ENCODE measurements around the gene GFOD1. TPM values are rescaled to one million over a fixed set of nuclear protein-coding genes. Genes with fewer than 3 reads are reported as not detected.

GFOD1 gene
- total RNA-seq, 4 donors from 2014 or later, result 4.7 to 26.6 (median 10.1) TPM

- Histone ChIP-seq H3K4me3 (no peak overlapping the region), H3K9me3 (no peaks in the 10 kb centered on the region), H3K4me1 (no peaks in the 10 kb centered on the region), H3K36me3 (no peaks in the 10 kb centered on the region), H3K27ac (no peak overlapping the region), H3K27me3 (no peaks in the 10 kb centered on the region)
- intact Hi-C loops (cut with DNase I; ENCODE audit: low total_unique reads), result no loop called here
- DNase-seq, result no peak
- TF ChIP-seq, protein P1, sequence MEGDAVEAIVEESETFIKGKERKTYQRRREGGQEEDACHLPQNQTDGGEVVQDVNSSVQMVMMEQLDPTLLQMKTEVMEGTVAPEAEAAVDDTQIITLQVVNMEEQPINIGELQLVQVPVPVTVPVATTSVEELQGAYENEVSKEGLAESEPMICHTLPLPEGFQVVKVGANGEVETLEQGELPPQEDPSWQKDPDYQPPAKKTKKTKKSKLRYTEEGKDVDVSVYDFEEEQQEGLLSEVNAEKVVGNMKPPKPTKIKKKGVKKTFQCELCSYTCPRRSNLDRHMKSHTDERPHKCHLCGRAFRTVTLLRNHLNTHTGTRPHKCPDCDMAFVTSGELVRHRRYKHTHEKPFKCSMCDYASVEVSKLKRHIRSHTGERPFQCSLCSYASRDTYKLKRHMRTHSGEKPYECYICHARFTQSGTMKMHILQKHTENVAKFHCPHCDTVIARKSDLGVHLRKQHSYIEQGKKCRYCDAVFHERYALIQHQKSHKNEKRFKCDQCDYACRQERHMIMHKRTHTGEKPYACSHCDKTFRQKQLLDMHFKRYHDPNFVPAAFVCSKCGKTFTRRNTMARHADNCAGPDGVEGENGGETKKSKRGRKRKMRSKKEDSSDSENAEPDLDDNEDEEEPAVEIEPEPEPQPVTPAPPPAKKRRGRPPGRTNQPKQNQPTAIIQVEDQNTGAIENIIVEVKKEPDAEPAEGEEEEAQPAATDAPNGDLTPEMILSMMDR (IDR thresholded peaks at IDR 0.05), result no peak
- no peak for TF ChIP-seq POLR2A (IDR thresholded peaks at IDR 0.05)
These were observed 13.5 kb upstream of the GFOD1 start for GRCh38 chr6:13500915-13501314.

GRCh38 chr6:13500264-13500663 is 12.9 kb upstream of the GFOD1 start:
- H3K27ac ChIP-seq, result no peak overlapping the region
- no peak overlapping the region for H3K4me3 ChIP-seq
- intact Hi-C loops (cut with DNase I; ENCODE audit: low total_unique reads), result no loop called here
- no peaks in the 10 kb centered on the region for H3K4me1 ChIP-seq
- no peaks in the 10 kb centered on the region for H3K27me3 ChIP-seq
- no peaks in the 10 kb centered on the region for H3K36me3 ChIP-seq
- DNase-seq, result no peak
- TF ChIP-seq, protein P1 (IDR thresholded peaks at IDR 0.05), result no peak
- no peak for TF ChIP-seq POLR2A (IDR thresholded peaks at IDR 0.05)
- no peaks in the 10 kb centered on the region for H3K9me3 ChIP-seq

DNA sequence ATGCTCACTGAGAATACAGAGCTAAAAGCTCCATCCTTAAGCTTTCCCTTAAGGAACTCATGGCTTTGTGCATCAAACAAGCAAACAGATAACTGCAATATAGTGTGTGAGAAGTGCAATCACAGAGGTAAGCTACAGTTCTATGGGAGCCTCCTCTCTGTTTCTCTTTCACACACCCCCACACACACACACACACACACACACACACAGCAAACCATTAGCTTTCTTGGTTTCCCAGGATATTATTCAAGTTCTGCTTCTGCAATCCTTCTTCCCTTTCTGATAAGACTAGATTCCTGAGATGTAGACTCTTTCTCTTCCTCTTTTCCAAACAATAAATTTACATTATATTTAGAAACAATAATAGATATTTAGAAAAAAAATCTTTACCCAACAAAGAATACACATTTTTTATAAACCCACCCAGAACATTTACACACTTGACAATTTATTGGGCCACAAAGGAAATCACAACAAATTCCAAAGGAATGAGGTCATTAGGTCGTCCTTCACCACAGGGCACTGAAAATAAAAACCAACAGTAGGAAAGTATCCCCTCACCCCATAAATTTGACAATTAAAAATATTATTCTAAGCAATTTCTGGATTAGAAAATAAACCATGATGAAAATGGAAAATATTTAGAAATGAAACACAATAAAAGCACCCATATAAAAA is 9.3 kb upstream of the GFOD1 start:
- no peaks in the 10 kb centered on the region for H3K27me3 ChIP-seq
- TF ChIP-seq POLR2A (IDR thresholded peaks at IDR 0.05), result no peak
- TF ChIP-seq, protein P1 (IDR thresholded peaks at IDR 0.05), result no peak
- no peak for DNase-seq
- no peak overlapping the region for H3K27ac ChIP-seq
- H3K4me3 ChIP-seq, result no peak overlapping the region
- intact Hi-C loops (cut with DNase I; ENCODE audit: low total_unique reads), result no loop called here
- H3K4me1 ChIP-seq, result no peaks in the 10 kb centered on the region
- no peaks in the 10 kb centered on the region for H3K9me3 ChIP-seq
- no peaks in the 10 kb centered on the region for H3K36me3 ChIP-seq

DNA sequence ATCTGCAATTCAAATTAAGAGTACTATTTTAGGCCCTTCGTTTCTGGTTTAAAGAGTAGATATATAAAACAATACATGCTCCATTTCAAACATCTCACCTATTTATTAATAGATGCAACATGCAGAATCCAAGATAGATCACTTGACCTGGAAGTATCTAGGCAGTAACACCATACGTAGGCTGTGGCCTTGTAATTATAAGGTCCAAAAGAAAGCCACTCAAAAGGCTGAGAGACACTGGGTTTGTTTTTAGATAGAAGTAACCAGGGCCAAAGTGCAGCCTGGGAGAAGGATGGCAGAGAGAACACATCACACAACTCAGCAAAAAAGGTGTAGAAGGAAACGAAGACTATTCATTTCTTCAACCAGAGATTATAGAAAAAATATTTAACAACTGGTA is 8.4 kb upstream of the GFOD1 start:
- no peak for DNase-seq
- H3K9me3 ChIP-seq, result no peaks in the 10 kb centered on the region
- TF ChIP-seq POLR2A (IDR thresholded peaks at IDR 0.05), result no peak
- TF ChIP-seq, protein P1 (IDR thresholded peaks at IDR 0.05), result no peak
- no peaks in the 10 kb centered on the region for H3K27me3 ChIP-seq
- no peak overlapping the region for H3K4me3 ChIP-seq
- H3K27ac ChIP-seq, result no peak overlapping the region
- H3K4me1 ChIP-seq, result no peaks in the 10 kb centered on the region
- H3K36me3 ChIP-seq, result no peaks in the 10 kb centered on the region
- intact Hi-C loops (cut with DNase I; ENCODE audit: low total_unique reads), result no loop called here

GRCh38 chr6:13495112-13495776 is 7.8 kb upstream of the GFOD1 start:
- DNase-seq, result no peak
- Histone ChIP-seq H3K9me3 (no peaks in the 10 kb centered on the region), H3K4me3 (no peak overlapping the region), H3K36me3 (no peaks in the 10 kb centered on the region), H3K4me1 (no peaks in the 10 kb centered on the region), H3K27me3 (no peaks in the 10 kb centered on the region), H3K27ac (no peak overlapping the region)
- intact Hi-C loops (cut with DNase I; ENCODE audit: low total_unique reads), result no loop called here
- TF ChIP-seq, protein P1 (IDR thresholded peaks at IDR 0.05), result no peak
- TF ChIP-seq POLR2A (IDR thresholded peaks at IDR 0.05), result no peak
